DND-41 (cell line): Measurements from ENCODE around the gene PUS7L.

ENCODE experiments used
- ATAC-seq: fragments of 200-7000 bp; cut with Tn5 transposase; 3 replicates; pipeline ENCODE4 v1.9.1; 2021; ENCODE audit warnings: low read depth; ENCODE audit not compliant: insufficient read depth
- DNase-seq: peaks from one replicate; pipeline ENCODE4 v3.0.0-alpha.2; 2020
- H2AFZ ChIP-seq: 2 replicates; pipeline ENCODE4 v1.6.0; 2012; ENCODE audit warnings: low read depth, low read length
- H3K27ac ChIP-seq: 2 replicates; pipeline ENCODE4 v1.5.1; 2012; ENCODE audit warnings: low read length, inconsistent platforms
- H3K27me3 ChIP-seq: fragments of 200-600 bp; sonication (generic); 2 replicates; pipeline ENCODE4 v1.6.0; 2012; ENCODE audit warnings: low read length, mild to moderate bottlenecking, inconsistent platforms; ENCODE audit not compliant: insufficient read depth, poor library complexity
- H3K36me3 ChIP-seq: 2 replicates; pipeline ENCODE4 v1.5.1; 2012; ENCODE audit warnings: low read length, inconsistent platforms; ENCODE audit not compliant: insufficient read depth
- H3K4me1 ChIP-seq: 2 replicates; pipeline ENCODE4 v1.5.1; 2012; ENCODE audit warnings: mild to moderate bottlenecking, low read length; ENCODE audit not compliant: insufficient read depth
- H3K4me2 ChIP-seq: 2 replicates; pipeline ENCODE4 v1.6.0; 2012; ENCODE audit warnings: mild to moderate bottlenecking, moderate library complexity, low read length, inconsistent platforms; ENCODE audit not compliant: insufficient read depth
- H3K4me3 ChIP-seq, 2 experiments: fragments of 200-600 bp in 1 of 2; shearing (Covaris generic) in 1 of 2; 2 replicates each; pipeline ENCODE4 v1.5.1; 2012 to 2016; ENCODE audit warnings: inconsistent platforms in 2 of 2, low read length in 2 of 2, mild to moderate bottlenecking in 2 of 2, low read depth in 1 of 2, moderate library complexity in 1 of 2
- H3K79me2 ChIP-seq: 2 replicates; pipeline ENCODE4 v1.6.0; 2012; ENCODE audit warnings: low read length, inconsistent platforms; ENCODE audit not compliant: insufficient read depth
- H3K9ac ChIP-seq: 2 replicates; pipeline ENCODE4 v1.6.0; 2012; ENCODE audit warnings: low read depth, mild to moderate bottlenecking, inconsistent platforms, low read length, moderate library complexity
- H3K9me3 ChIP-seq: 2 replicates; pipeline ENCODE4 v1.5.1; 2012; ENCODE audit warnings: low read length, moderate library complexity, mild to moderate bottlenecking, inconsistent platforms; ENCODE audit not compliant: insufficient read depth, severe bottlenecking
- H4K20me1 ChIP-seq: 2 replicates; pipeline ENCODE4 v1.6.0; 2012; ENCODE audit warnings: low read length; ENCODE audit not compliant: insufficient read depth
- EZH2 ChIP-seq: IDR thresholded peaks from 3 replicates; pipeline ENCODE4 v1.6.1; 2012; ENCODE audit warnings: borderline replicate concordance, low read depth, mild to moderate bottlenecking, moderate library complexity, low read length, inconsistent platforms; ENCODE audit not compliant: severe bottlenecking
- TF ChIP-seq, protein P1 (sequence below): IDR thresholded peaks from 2 replicates; pipeline ENCODE4 v1.5.1; 2012; ENCODE audit warnings: borderline replicate concordance, low read length, moderate library complexity, mild to moderate bottlenecking; ENCODE audit not compliant: poor library complexity, severe bottlenecking; ENCODE audit errors: extremely low read depth

PUS7L gene

GRCh38 chr12:43737646-43738045, 20.9 kb downstream of the PUS7L start:
- H3K27me3 ChIP-seq, result no peaks in the 10 kb centered on the region
- H4K20me1 ChIP-seq, result no peaks in the 10 kb centered on the region
- H3K27ac ChIP-seq, result no peak overlapping the region
- no peaks in the 10 kb centered on the region for H3K4me1 ChIP-seq
- no peak overlapping the region for H2AFZ ChIP-seq
- no peaks in the 10 kb centered on the region for H3K79me2 ChIP-seq
- H3K4me2 ChIP-seq, result no peak overlapping the region
- no peaks in the 10 kb centered on the region for H3K9me3 ChIP-seq
- H3K36me3 ChIP-seq, result peaks cover 51% of the 10 kb centered on the region
- no peak overlapping the region for H3K9ac ChIP-seq
- ATAC-seq (no peak), DNase-seq (no peak)
- TF ChIP-seq, protein P1, sequence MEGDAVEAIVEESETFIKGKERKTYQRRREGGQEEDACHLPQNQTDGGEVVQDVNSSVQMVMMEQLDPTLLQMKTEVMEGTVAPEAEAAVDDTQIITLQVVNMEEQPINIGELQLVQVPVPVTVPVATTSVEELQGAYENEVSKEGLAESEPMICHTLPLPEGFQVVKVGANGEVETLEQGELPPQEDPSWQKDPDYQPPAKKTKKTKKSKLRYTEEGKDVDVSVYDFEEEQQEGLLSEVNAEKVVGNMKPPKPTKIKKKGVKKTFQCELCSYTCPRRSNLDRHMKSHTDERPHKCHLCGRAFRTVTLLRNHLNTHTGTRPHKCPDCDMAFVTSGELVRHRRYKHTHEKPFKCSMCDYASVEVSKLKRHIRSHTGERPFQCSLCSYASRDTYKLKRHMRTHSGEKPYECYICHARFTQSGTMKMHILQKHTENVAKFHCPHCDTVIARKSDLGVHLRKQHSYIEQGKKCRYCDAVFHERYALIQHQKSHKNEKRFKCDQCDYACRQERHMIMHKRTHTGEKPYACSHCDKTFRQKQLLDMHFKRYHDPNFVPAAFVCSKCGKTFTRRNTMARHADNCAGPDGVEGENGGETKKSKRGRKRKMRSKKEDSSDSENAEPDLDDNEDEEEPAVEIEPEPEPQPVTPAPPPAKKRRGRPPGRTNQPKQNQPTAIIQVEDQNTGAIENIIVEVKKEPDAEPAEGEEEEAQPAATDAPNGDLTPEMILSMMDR, result no peak
- TF ChIP-seq EZH2, result no peak
- no peak overlapping the region for H3K4me3 ChIP-seq

- Histone ChIP-seq H3K79me2 (no peaks in the 10 kb centered on the region), H3K9me3 (no peaks in the 10 kb centered on the region), H4K20me1 (no peaks in the 10 kb centered on the region), H3K4me2 (no peak overlapping the region), H3K9ac (no peak overlapping the region), H3K4me3 (no peak overlapping the region), H3K4me1 (no peaks in the 10 kb centered on the region), H3K27ac (no peak overlapping the region), H2AFZ (no peak overlapping the region), H3K27me3 (no peaks in the 10 kb centered on the region), H3K36me3 (peaks cover 46% of the 10 kb centered on the region)
- no peak for ATAC-seq
- TF ChIP-seq, protein P1, result no peak
- no peak for TF ChIP-seq EZH2
- DNase-seq, result no peak
Measured at GRCh38 chr12:43736927-43737440, 21.6 kb downstream of the PUS7L start.

GRCh38 chr12:43733687-43734086, 24.9 kb downstream of the PUS7L start:
- Histone ChIP-seq H3K27ac (no peak overlapping the region), H4K20me1 (no peaks in the 10 kb centered on the region), H3K27me3 (no peaks in the 10 kb centered on the region), H3K4me2 (no peak overlapping the region), H3K79me2 (no peaks in the 10 kb centered on the region), H3K9ac (no peak overlapping the region), H3K36me3 (peaks cover 52% of the 10 kb centered on the region), H3K4me1 (no peaks in the 10 kb centered on the region), H3K9me3 (no peaks in the 10 kb centered on the region), H2AFZ (no peak overlapping the region), H3K4me3 (no peak overlapping the region)
- no peak for DNase-seq
- TF ChIP-seq, protein P1, result peak; percentile 10
- TF ChIP-seq EZH2, result no peak
- ATAC-seq, result no peak

DNA sequence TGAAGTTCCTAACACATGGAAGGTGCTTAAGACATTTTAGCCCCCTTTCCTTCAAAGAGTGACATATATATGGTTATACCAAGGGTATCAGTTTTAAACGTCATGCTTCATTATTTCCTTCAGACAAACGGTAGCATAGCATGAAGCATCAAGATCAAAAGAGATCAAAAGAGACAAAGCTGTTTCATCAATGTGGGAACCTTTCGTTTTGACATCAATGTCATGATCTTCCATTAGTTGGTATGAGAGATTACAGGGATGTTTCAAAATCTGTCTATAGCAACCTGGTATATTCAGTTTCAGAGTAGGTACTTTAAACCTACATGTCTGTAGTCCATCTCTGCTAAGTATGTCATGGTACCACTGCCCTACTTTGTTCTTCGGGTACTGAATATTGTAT, 28.3 kb downstream of the PUS7L start:
- Histone ChIP-seq H3K4me1 (no peaks in the 10 kb centered on the region), H3K27ac (no peak overlapping the region), H4K20me1 (no peaks in the 10 kb centered on the region), H3K36me3 (peaks cover 32% of the 10 kb centered on the region), H3K27me3 (no peaks in the 10 kb centered on the region), H3K4me3 (no peak overlapping the region), H2AFZ (no peak overlapping the region), H3K9me3 (no peaks in the 10 kb centered on the region), H3K9ac (no peak overlapping the region), H3K4me2 (no peak overlapping the region), H3K79me2 (no peaks in the 10 kb centered on the region)
- ATAC-seq (no peak), DNase-seq (no peak)
- TF ChIP-seq, protein P1, result no peak
- TF ChIP-seq EZH2, result no peak
